K562 (cell line): ENCODE results near the gene ADPGK. TPM values are rescaled to one million over a fixed set of nuclear protein-coding genes. Genes with fewer than 3 reads are reported as not detected.
A peak's percentile ranks its signal among the peaks of the same experiment; 100 is the strongest.

ENCODE experiments used
- ATAC-seq: fragments of 200-7000 bp; cut with Tn5 transposase; 3 replicates; pipeline ENCODE4 v1.9.1; 2020; ENCODE audit warnings: moderate library complexity
- BruUV-seq: library from RNA; stranded (reverse); fragments of 400-500 nt; replicated peaks from 2 replicates; lab custom pipeline; 2021; lab: Mats Ljungman, UMichigan
- CTCF ChIA-PET: fragments of 300-600 bp; formaldehyde crosslinking; extraction: SDS; loops from one replicate; lab custom pipeline; 2021; ENCODE audit warnings: low intra/inter-chr PET ratio; lab: Yijun Ruan, JAX
- POLR2A ChIA-PET: fragments of 300-600, 350-650 bp; sonication (Branson Sonifier 250); formaldehyde crosslinking; extraction: SDS; loops from one replicate; lab custom pipeline; 2021; ENCODE audit warnings: antibody characterized with exemption, inconsistent platforms; lab: Yijun Ruan, JAX
- DNase-seq, 4 experiments: peaks; one replicate each; pipeline versions ENCODE4 v3.0.0 to v3.0.0-alpha.2; 2011 to 2018; ENCODE audit warnings: low spot score in 3 of 4, mixed read lengths in 3 of 4; ENCODE audit errors: extremely low read depth in 1 of 4
- FAIRE-seq: peaks from 2 replicates; lab custom pipeline; 2011; peaks lifted over from hg19 to GRCh38; lab: Jason Lieb, UNC
- H2AFZ ChIP-seq: 2 replicates; pipeline ENCODE4 v1.6.0; 2011; ENCODE audit warnings: low read depth, low read length, control low read depth, inconsistent platforms
- H3K27ac ChIP-seq: fragments of 200-600 bp; 3 replicates; pipeline ENCODE4 v1.8.0; 2011; ENCODE audit warnings: low read depth, mild to moderate bottlenecking, control low read depth, inconsistent platforms, low read length, moderate library complexity, mixed read lengths; ENCODE audit errors: extremely low read depth
- H3K27me3 ChIP-seq, 2 experiments: fragments of 300-600 bp in 1 of 2; 2 replicates in 1 of 2; 3 replicates in 1 of 2; pipeline versions ENCODE4 v1.6.0 to v1.8.0; 2011; ENCODE audit warnings: inconsistent platforms in 2 of 2, low read length in 2 of 2, mild to moderate bottlenecking in 1 of 2, mixed read lengths in 1 of 2, moderate library complexity in 1 of 2; ENCODE audit not compliant: control insufficient read depth in 2 of 2, insufficient read depth in 2 of 2
- H3K36me3 ChIP-seq: fragments of 300-600 bp; 3 replicates; pipeline ENCODE4 v1.8.0; 2011; ENCODE audit warnings: mild to moderate bottlenecking, low read length, inconsistent platforms; ENCODE audit not compliant: control insufficient read depth, insufficient read depth
- H3K4me1 ChIP-seq, 2 experiments: fragments of 200-600 bp in 1 of 2; replicated peaks in 1 of 2; 2 replicates in 1 of 2; 3 replicates in 1 of 2; pipeline versions ENCODE4 v1.5.1 to v1.8.0; 2011; ENCODE audit warnings: inconsistent platforms in 2 of 2, low read length in 2 of 2, mild to moderate bottlenecking in 1 of 2, mixed read lengths in 1 of 2, moderate library complexity in 1 of 2; ENCODE audit not compliant: control insufficient read depth in 2 of 2, insufficient read depth in 2 of 2
- H3K4me2 ChIP-seq: 2 replicates; pipeline ENCODE4 v1.6.1; 2011; ENCODE audit warnings: low read length, control low read depth, inconsistent platforms, mixed read lengths; ENCODE audit not compliant: insufficient read depth
- H3K4me3 ChIP-seq: fragments of 200-600 bp; sonication (generic), shearing (Covaris generic); 2 replicates; pipeline ENCODE4 v1.5.1; 2016; ENCODE audit warnings: control low read depth, inconsistent platforms
- H3K79me2 ChIP-seq: fragments of 200-600 bp; 3 replicates; pipeline ENCODE4 v1.8.0; 2011; ENCODE audit warnings: low read length, inconsistent platforms; ENCODE audit not compliant: control insufficient read depth, insufficient read depth
- H3K9ac ChIP-seq, 2 experiments: 2 replicates each; pipeline versions ENCODE4 v1.6.0 to v1.6.1; 2011; ENCODE audit warnings: low read depth in 2 of 2, low read length in 2 of 2, control low read depth in 1 of 2, inconsistent platforms in 1 of 2, mild to moderate bottlenecking in 1 of 2, mixed read lengths in 1 of 2; ENCODE audit not compliant: insufficient read depth in 1 of 2
- H3K9me1 ChIP-seq: one replicate; pipeline ENCODE4 v1.6.0; 2011; ENCODE audit warnings: inconsistent platforms, mild to moderate bottlenecking, low read length, moderate library complexity; ENCODE audit not compliant: control insufficient read depth, insufficient read depth
- H3K9me3 ChIP-seq: replicated peaks from 2 replicates; pipeline ENCODE4 v1.5.1; 2011; ENCODE audit warnings: low read depth, low read length, inconsistent platforms; ENCODE audit not compliant: control insufficient read depth, insufficient read depth
- H4K20me1 ChIP-seq: replicated peaks from 2 replicates; pipeline ENCODE4 v1.6.1; 2011; ENCODE audit warnings: low read length, inconsistent platforms, mixed read lengths; ENCODE audit not compliant: control insufficient read depth, insufficient read depth
- ATF2 ChIP-seq: sonication (generic); formaldehyde crosslinking; IDR thresholded peaks from 2 replicates; pipeline ENCODE4 v1.8.1; 2022; ENCODE audit warnings: missing genetic modification reagents
- CREB1 ChIP-seq, 2 experiments: sonication (generic) in 1 of 2; formaldehyde crosslinking in 1 of 2; IDR thresholded peaks; 2 replicates each; pipeline versions ENCODE4 v1.6.1 to v1.8.0; 2012 to 2022; ENCODE audit warnings: inconsistent platforms in 1 of 2, mild to moderate bottlenecking in 1 of 2, missing genetic modification reagents in 1 of 2, moderate library complexity in 1 of 2
- FOXA1 ChIP-seq: fragments of 450-650 bp; IDR thresholded peaks from 2 replicates; pipeline ENCODE4 v1.6.1; 2016; ENCODE audit warnings: mild to moderate bottlenecking, borderline replicate concordance
- HCFC1 ChIP-seq: IDR thresholded peaks from 2 replicates; pipeline ENCODE4 v1.6.1; 2012; ENCODE audit warnings: low read depth, low read length, improper control_type of control experiment
- HNRNPL ChIP-seq: fragments of 200-400 bp; formaldehyde crosslinking; IDR thresholded peaks from 2 replicates; pipeline ENCODE4 v1.6.1; 2017; ENCODE audit warnings: low read depth, mild to moderate bottlenecking, low read length
- POLR2AphosphoS5 ChIP-seq: IDR thresholded peaks from 2 replicates; pipeline ENCODE4 v1.6.1; 2011; ENCODE audit warnings: mild to moderate bottlenecking, low read depth, low read length, moderate library complexity; ENCODE audit not compliant: control insufficient read depth, insufficient read depth
- STAG1 ChIP-seq: sonication (generic); formaldehyde crosslinking; IDR thresholded peaks from 2 replicates; pipeline ENCODE4 v1.5.0; 2020; ENCODE audit warnings: missing genetic modification reagents, borderline replicate concordance
- TAF15 ChIP-seq: fragments of 200-400 bp; formaldehyde crosslinking; IDR thresholded peaks from 2 replicates; pipeline ENCODE4 v1.6.1; 2017; ENCODE audit warnings: mild to moderate bottlenecking, low read depth, low read length, moderate library complexity
- WHSC1 ChIP-seq: IDR thresholded peaks from one replicate; pipeline ENCODE4 v1.6.1; 2012; ENCODE audit warnings: low read length, control low read depth, inconsistent platforms
- ZNF316 ChIP-seq: fragments of 450-650 bp; IDR thresholded peaks from 2 replicates; pipeline ENCODE4 v1.6.1; 2016
- ZNF324 ChIP-seq: fragments of 250-450 bp; sonication (Bioruptor Pico); IDR thresholded peaks from 2 replicates; pipeline ENCODE4 v1.4.0; 2020; ENCODE audit warnings: mild to moderate bottlenecking
- ZNF395 ChIP-seq: fragments of 200-800 bp; sonication (Bioruptor generic); IDR thresholded peaks from 2 replicates; pipeline ENCODE4 v1.6.1; 2017; ENCODE audit warnings: missing genetic modification characterization, missing compliant biosample characterization
- ZNF511 ChIP-seq: sonication (generic); formaldehyde crosslinking; IDR thresholded peaks from 2 replicates; pipeline ENCODE4 v1.8.0; 2022; ENCODE audit warnings: mild to moderate bottlenecking, missing genetic modification reagents
- ZNF518B ChIP-seq: fragments of 250-450 bp; sonication (Bioruptor Pico); IDR thresholded peaks from 2 replicates; pipeline ENCODE4 v1.5.0; 2021; ENCODE audit warnings: mild to moderate bottlenecking, moderate library complexity
- WGBS: fragments of 100-300 bp; shearing (Covaris generic); methylation state at CpG from one replicate; pipeline ENCODE4 v1.1.6; 2016; ENCODE audit warnings: low coverage, mixed read lengths; ENCODE audit not compliant: insufficient coverage; ENCODE audit errors: missing lambda C conversion rate; 5-methylcytosine and 5-hydroxymethylcytosine counted together
- in situ Hi-C: fragments of 300-500 bp; cut with MboI; formaldehyde crosslinking; loops from 4 replicates; pipeline ENCODE4 v1.15.0; 2018; ENCODE audit warnings: inconsistent platforms, mixed read lengths
- intact Hi-C: fragments of 100-400 bp; cut with micrococcal nuclease; formaldehyde crosslinking; loops from 2 replicates; pipeline ENCODE4 v1.14.2; 2022
- polyA plus RNA-seq, 8 experiments: library from polyadenylated mRNA; depleted of rRNA in 4 of 8; stranded (reverse) in 5 of 8; unstranded in 3 of 8; fragments of >200 nt; fragmentation: Nextera tagmentation in 2 of 8; fragmentation: Illumina TruSeq in 1 of 8; extraction: Ambion mirVana in 2 of 8; extraction: Trizol in 1 of 8; gene quantifications; 2 replicates each; pipeline versions ENCODE4 v1.2.1 to v1.2.3, GENCODE V29; 2011 to 2014; ENCODE audit warnings: inconsistent platforms in 1 of 8, missing spikeins in 1 of 8
- total RNA-seq, 7 experiments: library from RNA; depleted of rRNA in 6 of 7; stranded (reverse); fragments of >200 nt in 6 of 7; fragmentation: Illumina TruSeq in 2 of 7; extraction: Trizol in 2 of 7; gene quantifications; 2 replicates each; pipeline versions ENCODE4 v1.2.1 to v1.2.3, GENCODE V29; 2011 to 2021; ENCODE audit warnings: low replicate concordance in 1 of 7

Gene ADPGK
- total and polyA plus RNA-seq, 9 of the 15 experiments (the other 6 are each of a cell fraction or from before 2014, with no cell fraction given): 13.4 to 97.4 (median 48.5) TPM

- in situ Hi-C loops (loop anchor here (10.0 to 25.0 kb wide), 2 partner anchors 292 to 1305 kb away; partner anchors contain the start of gene GOLGA6A), intact Hi-C loops (loop anchor here (1.0 to 10.0 kb wide), 2 partner anchors 182 to 462 kb away; no protein-coding TSS in a partner anchor)
- TSS peak; percentile 52 for BruUV-seq
- H3K4me2 ChIP-seq: peak overlapping the region; percentile 95
- ChIA-PET CTCF (interaction anchor here (0.6 kb wide), 1 partner anchor 72 kb away, joined by 3 read pairs; no protein-coding TSS in a partner anchor), POLR2A (interaction anchor here (0.7 to 1.5 kb wide), 4 partner anchors 9 to 422 kb away, joined by 3 to 5 read pairs (median 4); no protein-coding TSS in a partner anchor)
- WGBS: 13% methylated on average over 14 of the region's 14 CpGs
- peak; percentile 75 for FAIRE-seq
- H3K79me2 ChIP-seq: peaks cover 55% of the 10 kb centered on the region
- H3K9me3 ChIP-seq: no peaks in the 10 kb centered on the region
- H3K27me3 ChIP-seq: no peaks in the 10 kb centered on the region
- peaks cover 40% of the 10 kb centered on the region; the same call in 2 of the 3 replicates for H3K36me3 ChIP-seq
- peak overlapping the region; percentile 99 for H2AFZ ChIP-seq
- peaks cover 11 to 13% of the 10 kb centered on the region in 2 experiments; a peak in 4 of 5 replicates for H3K4me1 ChIP-seq
- ATAC-seq: peak; percentile 45
- peak overlapping the region; percentile 92 for H3K27ac ChIP-seq
- DNase-seq: peak in 2 of 4 experiments; percentile 41 to 42
- H3K4me3 ChIP-seq: peak overlapping the region; percentile 98
- H4K20me1 ChIP-seq: peaks cover 4% of the 10 kb centered on the region; the same call in 1 of the 2 replicates
- peak overlapping the region; percentile 87 to 96 for H3K9ac ChIP-seq
- no peaks in the 10 kb centered on the region for H3K9me1 ChIP-seq
- no peak for TF ChIP-seq ATF2
- no peak for TF ChIP-seq TAF15
- TF ChIP-seq STAG1 (CRISPR knock-in tag): no peak
- peak; percentile 79 for TF ChIP-seq ZNF316
- no peak for TF ChIP-seq CREB1 (IDR thresholded peaks at IDR 0.05)
- TF ChIP-seq CREB1 (CRISPR knock-in tag; IDR thresholded peaks at IDR 0.05): no peak
- TF ChIP-seq HCFC1: no peak
- TF ChIP-seq ZNF511 (CRISPR knock-in tag): no peak
- 0 out of 2 replicates have a peak, but pooled peaks have one; percentile 23 for TF ChIP-seq ZNF395 (CRISPR knock-in tag)
- no peak for TF ChIP-seq HNRNPL
- TF ChIP-seq ZNF324 (CRISPR knock-in tag): no peak
- no peak for TF ChIP-seq FOXA1
- no peak for TF ChIP-seq WHSC1
- no peak for TF ChIP-seq POLR2AphosphoS5
- TF ChIP-seq ZNF518B (CRISPR knock-in tag): no peak
Measured at GRCh38 chr15:72782274-72783003, 1.1 kb downstream of the ADPGK start.
